GM23338 (cell line): ENCODE data around the gene SACS. TPM values are rescaled to one million over a fixed set of nuclear protein-coding genes. Genes with fewer than 3 reads are reported as not detected.
A peak's percentile ranks its signal among the peaks of the same experiment; 100 is the strongest.

Source experiments
- ATAC-seq: fragments of 200-7000 bp; cut with Tn5 transposase; 3 replicates; pipeline ENCODE4 v1.9.1; 2020
- DNase-seq: peaks from one replicate; pipeline ENCODE4 v3.0.0-alpha.2; 2015; ENCODE audit warnings: low spot score
- H2AFZ ChIP-seq: fragments of 200-600 bp; sonication (generic); 2 replicates; pipeline ENCODE4 v1.8.0; 2016; ENCODE audit warnings: antibody characterized with exemption, mild to moderate bottlenecking, moderate library complexity
- H3F3A ChIP-seq: fragments of 200-600 bp; sonication (generic); replicated peaks from 2 replicates; pipeline ENCODE4 v1.8.0; 2017; ENCODE audit warnings: antibody characterized with exemption, mixed run types, low read depth
- H3K27ac ChIP-seq: fragments of 200-600 bp; sonication (generic); 2 replicates; pipeline ENCODE4 v1.6.1; 2016; ENCODE audit warnings: low read depth
- H3K27me3 ChIP-seq: fragments of 200-600 bp; sonication (generic); 2 replicates; pipeline ENCODE4 v1.8.0; 2016; ENCODE audit warnings: mild to moderate bottlenecking, mixed run types, moderate library complexity; ENCODE audit not compliant: insufficient read depth
- H3K36me3 ChIP-seq: fragments of 200-600 bp; sonication (generic); 2 replicates; pipeline ENCODE4 v1.8.0; 2016; ENCODE audit warnings: mild to moderate bottlenecking; ENCODE audit not compliant: insufficient read depth
- H3K4me1 ChIP-seq: fragments of 200-600 bp; sonication (generic); 2 replicates; pipeline ENCODE4 v1.8.0; 2016; ENCODE audit warnings: mild to moderate bottlenecking, moderate library complexity; ENCODE audit not compliant: insufficient read depth
- H3K4me2 ChIP-seq: fragments of 200-600 bp; sonication (generic); 2 replicates; pipeline ENCODE4 v1.7.1; 2017; ENCODE audit warnings: mixed run types
- H3K4me3 ChIP-seq: fragments of 200-600 bp; sonication (generic); 2 replicates; pipeline ENCODE4 v1.6.1; 2016; ENCODE audit warnings: mixed run types
- H3K79me2 ChIP-seq: fragments of 200-600 bp; sonication (generic); replicated peaks from 2 replicates; pipeline ENCODE4 v1.8.0; 2017; ENCODE audit warnings: mild to moderate bottlenecking; ENCODE audit not compliant: insufficient read depth
- H3K9me2 ChIP-seq: fragments of 200-600 bp; sonication (generic); 2 replicates; pipeline ENCODE4 v1.8.0; 2017; ENCODE audit not compliant: insufficient read depth
- H4K20me1 ChIP-seq: fragments of 200-600 bp; sonication (generic); replicated peaks from 2 replicates; pipeline ENCODE4 v1.8.0; 2017; ENCODE audit warnings: mild to moderate bottlenecking; ENCODE audit not compliant: insufficient read depth
- H3K27ac Mint-ChIP-seq: 2 replicates; pipeline ENCODE4 v1.8.0; 2020; ENCODE audit warnings: inconsistent platforms, mild to moderate bottlenecking, moderate library complexity, mixed read lengths
- H3K27me3 Mint-ChIP-seq: 3 replicates; pipeline ENCODE4 v1.8.0; 2022; ENCODE audit warnings: low read depth, mild to moderate bottlenecking, moderate library complexity, mixed read lengths, inconsistent platforms; ENCODE audit not compliant: insufficient read depth, poor library complexity
- H3K36me3 Mint-ChIP-seq: 3 replicates; pipeline ENCODE4 v1.8.0; 2021; ENCODE audit warnings: low read depth, mild to moderate bottlenecking, inconsistent platforms, moderate library complexity, mixed read lengths
- H3K4me1 Mint-ChIP-seq: 3 replicates; pipeline ENCODE4 v1.8.0; 2020; ENCODE audit warnings: mild to moderate bottlenecking, inconsistent platforms, mixed read lengths
- H3K4me3 Mint-ChIP-seq: 3 replicates; pipeline ENCODE4 v1.8.0; 2021; ENCODE audit warnings: moderate library complexity, mild to moderate bottlenecking, inconsistent platforms, mixed read lengths
- H3K9me3 Mint-ChIP-seq: 3 replicates; pipeline ENCODE4 v1.8.0; 2020; ENCODE audit warnings: moderate library complexity, mild to moderate bottlenecking, inconsistent platforms, mixed read lengths
- CREB1 ChIP-seq: fragments of 250-450 bp; sonication (Bioruptor Pico); IDR thresholded peaks from 2 replicates; pipeline ENCODE4 v1.5.0; 2020; ENCODE audit warnings: low read depth, mild to moderate bottlenecking, moderate library complexity
- CTCF ChIP-seq, 2 experiments: fragments of 200-600 bp in 1 of 2; sonication (generic) in 1 of 2; conservative IDR thresholded peaks; 2 replicates each; pipeline versions ENCODE4 v1.5.1 to v1.6.1; 2016 to 2017; ENCODE audit warnings: antibody characterized with exemption in 2 of 2, low read depth in 2 of 2, mild to moderate bottlenecking in 2 of 2, moderate library complexity in 1 of 2
- ETS1 ChIP-seq: IDR thresholded peaks from 2 replicates; pipeline ENCODE4 v1.6.1; 2016; ENCODE audit warnings: antibody characterized with exemption
- EZH2 ChIP-seq: fragments of 200-600 bp; sonication (generic); IDR thresholded peaks from one replicate; pipeline ENCODE4 v1.8.0; 2017; ENCODE audit warnings: antibody characterized with exemption, mild to moderate bottlenecking, low read depth; ENCODE audit not compliant: unreplicated experiment
- EZH2phosphoT487 ChIP-seq: fragments of 200-600 bp; sonication (generic); IDR thresholded peaks from one replicate; pipeline ENCODE4 v1.8.1; 2018; ENCODE audit warnings: antibody characterized with exemption; ENCODE audit not compliant: unreplicated experiment
- JUNB ChIP-seq: IDR thresholded peaks from one replicate; pipeline ENCODE4 v1.6.1; 2016; ENCODE audit warnings: antibody characterized with exemption; ENCODE audit not compliant: unreplicated experiment
- NANOG ChIP-seq: IDR thresholded peaks from 2 replicates; pipeline ENCODE4 v1.6.1; 2016; ENCODE audit warnings: antibody characterized with exemption, borderline replicate concordance
- POLR2AphosphoS5 ChIP-seq: IDR thresholded peaks from 2 replicates; pipeline ENCODE4 v1.6.1; 2016; ENCODE audit warnings: antibody characterized with exemption, low read depth
- REST ChIP-seq: IDR thresholded peaks from one replicate; pipeline ENCODE4 v1.6.1; 2018; ENCODE audit warnings: antibody characterized with exemption; ENCODE audit not compliant: unreplicated experiment
- STAT1 ChIP-seq: IDR thresholded peaks from one replicate; pipeline ENCODE4 v1.6.1; 2016; ENCODE audit warnings: antibody characterized with exemption; ENCODE audit not compliant: unreplicated experiment
- ZNF114 ChIP-seq: fragments of 250-450 bp; sonication (Bioruptor Pico); IDR thresholded peaks from 2 replicates; pipeline ENCODE4 v1.5.0; 2020; ENCODE audit warnings: mild to moderate bottlenecking, moderate library complexity
- ZNF331 ChIP-seq: fragments of 250-450 bp; sonication (Bioruptor Pico); IDR thresholded peaks from 2 replicates; pipeline ENCODE4 v1.5.0; 2020; ENCODE audit warnings: low read depth, mild to moderate bottlenecking, moderate library complexity
- ZNF462 ChIP-seq: fragments of 250-450 bp; sonication (Bioruptor Pico); IDR thresholded peaks from 2 replicates; pipeline ENCODE4 v1.5.0; 2020; ENCODE audit warnings: mild to moderate bottlenecking, moderate library complexity
- polyA plus RNA-seq: library from polyadenylated mRNA; unstranded; fragments of >200 nt; fragmentation: Nextera tagmentation; extraction: Ambion mirVana; gene quantifications from 2 replicates; pipeline ENCODE4 v1.2.1, GENCODE V29; 2016
- total RNA-seq: library from RNA; depleted of rRNA; stranded (reverse); fragments of >200 nt; shearing (Covaris generic); gene quantifications from 2 replicates; pipeline ENCODE4 v1.2.3, GENCODE V29; 2014

Gene SACS
- total and polyA plus RNA-seq, 2 experiments from 2014 or later, result 13.8 to 58.7 TPM

- H3K4me1 ChIP-seq, result peaks cover 28% of the 10 kb centered on the region
- Mint-ChIP-seq H3K27ac (no peak overlapping the region), H3K36me3 (no peaks in the 10 kb centered on the region), H3K27me3 (peaks cover 14% of the 10 kb centered on the region), H3K4me3 (no peak overlapping the region), H3K4me1 (peaks cover 24% of the 10 kb centered on the region), H3K9me3 (no peaks in the 10 kb centered on the region)
- no peak overlapping the region for H3K27ac ChIP-seq
- no peak overlapping the region for H2AFZ ChIP-seq
- no peaks in the 10 kb centered on the region for H4K20me1 ChIP-seq
- no peaks in the 10 kb centered on the region for H3K79me2 ChIP-seq
- TF ChIP-seq ZNF462 (CRISPR knock-in tag) (no peak), EZH2phosphoT487 (no peak), REST (no peak), ZNF331 (no peak), CREB1 (no peak), NANOG (no peak), JUNB (no peak), ETS1 (no peak), POLR2AphosphoS5 (no peak), STAT1 (no peak), ZNF114 (CRISPR knock-in tag) (no peak), EZH2 (no peak), CTCF (conservative IDR thresholded peaks at IDR 0.05; ENCODE audit: low read depth in 2 of 2) (no peak)
- H3K4me2 ChIP-seq, result no peak overlapping the region; the same call in 1 of the 2 replicates
- no peak overlapping the region for H3K4me3 ChIP-seq
- ATAC-seq (no peak), DNase-seq (peak; percentile 58)
- H3K36me3 ChIP-seq, result no peaks in the 10 kb centered on the region
- H3K9me2 ChIP-seq, result no peaks in the 10 kb centered on the region
- peaks cover 12% of the 10 kb centered on the region for H3K27me3 ChIP-seq
- H3F3A ChIP-seq, result no peaks in the 10 kb centered on the region
These were observed 36.5 kb upstream of the SACS start for GRCh38 chr13:23469951-23470421.
